Ureter (tissue), 1 donor: ENCODE measurements around the gene GNG14. TPM values are rescaled to one million over a fixed set of nuclear protein-coding genes. Genes with fewer than 3 reads are reported as not detected.
"Not testable (repeated sequence)": the region's sequence is repeated elsewhere in the genome, so short reads cannot be mapped to it uniquely, and the experiment has no call there.

ENCODE experiments used
- DNase-seq: peaks from one replicate; pipeline ENCODE4 v3.0.0-alpha.2; 2020; ENCODE audit warnings: low spot score
- total RNA-seq: library from RNA; stranded (reverse); gene quantifications from one replicate; pipeline ENCODE4 v1.2.4, GENCODE V29; 2023
- donor health status: DM: yes; HTN: yes; CAD: no.

The GNG14 gene
- total RNA-seq, 1 donor from 2014 or later: not detected

DNA sequence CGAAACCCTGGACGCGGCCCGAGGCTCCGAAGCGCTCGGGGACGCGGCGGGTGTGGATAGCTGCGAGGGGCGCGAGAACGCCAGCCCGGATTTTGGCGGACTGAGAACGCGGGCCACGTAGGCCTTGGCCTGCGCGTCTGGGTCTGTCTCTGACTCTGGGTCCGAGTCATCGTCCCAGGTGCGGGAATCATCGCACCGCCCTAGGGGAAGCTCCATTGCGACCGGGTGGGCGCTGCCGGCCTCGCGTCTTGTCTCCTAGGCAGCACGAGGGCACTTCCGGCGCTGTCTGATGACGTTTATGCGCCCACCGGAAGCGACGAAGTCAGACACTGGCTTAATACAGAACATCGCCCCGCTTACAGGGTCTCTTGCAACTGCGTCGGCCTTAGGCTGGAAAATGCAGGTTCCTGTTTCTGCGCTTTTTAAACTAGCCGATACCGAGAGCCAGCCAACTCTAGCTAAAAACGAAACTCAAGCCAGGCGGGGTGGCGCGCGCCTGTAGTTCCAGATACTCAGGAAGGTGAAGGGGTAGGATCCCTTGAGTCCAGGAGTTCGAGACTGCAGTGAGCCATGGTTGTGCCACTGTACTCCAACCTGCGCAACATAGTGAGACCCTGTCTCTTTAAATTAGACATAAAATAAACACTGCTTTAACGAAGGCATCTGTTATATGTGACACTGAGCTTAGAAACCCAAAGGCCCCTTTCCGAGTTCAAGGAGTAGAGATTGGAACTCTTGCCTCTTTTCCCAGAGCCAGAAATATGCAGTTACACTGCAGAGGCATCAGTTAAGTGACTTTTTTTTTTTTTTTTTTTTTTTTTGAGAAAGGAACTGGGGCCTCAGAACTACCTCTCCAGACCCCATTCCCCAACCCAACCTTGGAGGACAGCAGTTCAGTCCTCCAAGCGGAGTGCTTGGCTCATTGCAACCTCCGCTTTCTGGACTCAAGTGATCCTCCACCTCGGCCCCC, 8.9 kb downstream of the GNG14 start, which contains the start of gene FBXW9:
TSS of gene FBXW9 (minus strand) at position 266 of the 970 bp plus-strand sequence. CDS start at position 216, 50 bp downstream.
- peak; percentile 97 for DNase-seq

DNA sequence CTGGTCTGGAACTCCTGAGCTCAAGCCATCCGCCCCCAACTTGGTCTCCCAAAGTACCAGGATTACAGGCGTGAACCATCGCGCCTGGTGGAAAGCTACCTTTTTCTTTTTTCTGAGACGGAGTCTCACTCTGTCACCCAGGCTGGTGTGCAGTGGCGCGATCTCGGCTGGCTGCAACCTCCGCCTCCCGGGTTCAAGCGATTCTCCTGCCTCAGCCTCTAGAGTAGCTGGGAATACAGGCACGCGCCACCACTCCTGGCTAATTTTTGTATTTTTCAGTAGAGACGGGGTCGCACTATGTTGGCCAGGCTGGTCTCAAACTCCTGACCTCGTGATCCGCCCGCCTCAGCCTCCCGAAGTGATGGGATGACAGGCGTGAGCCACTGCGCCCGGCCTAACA, 9.6 kb downstream of the GNG14 start:
- not testable (repeated sequence) for DNase-seq

DNA sequence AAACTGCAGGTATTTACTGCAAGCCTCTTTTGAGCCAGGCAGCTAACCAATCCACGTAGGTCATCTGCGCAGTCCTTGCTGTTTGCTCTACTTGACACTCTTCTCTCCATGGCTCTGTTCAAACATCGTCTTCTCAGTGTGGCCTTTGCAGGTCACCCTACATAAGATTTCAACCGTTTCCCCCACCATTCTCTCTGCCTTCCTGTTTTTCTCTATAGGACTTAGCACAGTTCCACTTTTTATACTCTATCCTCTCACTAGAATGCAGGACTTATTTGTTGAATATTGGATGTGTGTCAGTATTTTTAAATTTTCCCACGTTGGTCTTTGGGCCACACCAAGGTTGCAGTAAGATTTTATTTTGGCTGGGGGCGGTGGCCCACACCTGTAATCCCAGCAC, 10.3 kb downstream of the GNG14 start:
- DNase-seq: no peak

DNA sequence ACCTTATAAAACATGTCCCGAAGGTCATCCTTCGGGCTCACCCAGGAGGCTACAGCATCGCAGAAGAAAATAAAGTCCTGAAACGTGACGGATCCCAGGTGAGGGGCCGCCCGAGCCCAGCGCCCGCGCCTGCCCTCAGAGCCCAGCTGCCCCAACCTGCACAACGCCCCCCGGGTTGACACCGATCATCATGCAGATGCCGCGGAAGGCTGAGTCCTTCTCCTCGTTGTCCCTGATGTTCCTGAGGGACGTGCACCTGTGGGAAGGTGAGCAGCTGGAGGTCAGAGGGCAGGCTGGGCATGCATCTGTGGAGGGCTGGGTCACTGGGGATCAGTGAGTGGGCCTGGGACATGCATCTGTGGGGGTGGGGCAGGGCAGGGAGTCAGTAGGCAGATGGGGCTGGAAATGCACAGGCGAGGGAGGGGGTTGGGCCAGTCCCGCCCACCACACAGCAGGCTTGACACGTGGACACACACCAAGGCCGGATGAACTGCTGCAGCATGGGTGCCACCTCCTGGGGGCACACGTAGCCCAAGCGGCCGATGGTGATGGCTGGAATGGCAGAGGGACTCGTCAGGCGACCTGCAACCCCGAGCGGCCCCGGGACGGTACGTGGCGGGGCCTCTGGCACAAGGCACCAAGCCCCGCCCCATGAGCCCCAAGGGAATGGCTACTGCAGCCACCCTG, 13.9 kb downstream of the GNG14 start:
- no peak for DNase-seq

DNA sequence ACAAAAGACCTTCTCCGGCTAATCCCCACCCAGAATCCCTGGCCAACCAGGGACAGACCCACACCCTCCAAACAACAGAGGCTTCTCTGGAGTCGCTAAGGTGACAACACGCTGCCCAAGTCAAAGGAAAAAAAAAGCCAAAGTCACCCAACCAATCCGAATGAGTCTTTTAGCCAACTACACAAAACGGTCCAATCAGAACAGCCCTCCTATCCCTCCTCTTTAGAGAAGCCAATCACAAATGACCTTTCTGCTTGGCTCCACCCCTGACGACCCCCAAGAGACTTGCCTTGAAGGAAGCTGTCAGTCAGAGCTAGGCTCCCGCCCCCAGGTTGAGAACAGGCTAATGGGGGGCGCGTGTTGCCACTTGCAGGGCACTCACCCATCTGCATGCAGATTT, 15.2 kb downstream of the GNG14 start:
- no peak for DNase-seq

DNA sequence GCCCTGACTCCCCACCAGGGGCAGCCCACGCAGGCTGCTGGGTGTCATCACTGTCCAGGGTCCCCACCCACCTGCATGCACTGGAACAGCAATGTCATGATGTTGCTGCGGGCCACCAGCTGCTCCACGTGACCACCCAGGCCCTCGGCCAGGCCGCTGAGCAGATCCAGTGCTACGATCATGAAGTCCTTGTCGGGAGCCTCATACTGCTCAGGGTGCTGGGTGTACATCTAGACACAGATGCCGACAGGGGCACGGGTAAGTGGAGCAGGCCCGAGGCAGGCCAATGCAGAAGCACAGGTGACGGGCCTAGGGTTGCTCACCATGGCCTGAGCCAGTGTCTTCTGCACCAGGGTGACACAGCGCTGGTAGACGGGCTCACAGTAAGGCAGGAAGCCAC, 17.4 kb downstream of the GNG14 start:
- DNase-seq: no peak

DNA sequence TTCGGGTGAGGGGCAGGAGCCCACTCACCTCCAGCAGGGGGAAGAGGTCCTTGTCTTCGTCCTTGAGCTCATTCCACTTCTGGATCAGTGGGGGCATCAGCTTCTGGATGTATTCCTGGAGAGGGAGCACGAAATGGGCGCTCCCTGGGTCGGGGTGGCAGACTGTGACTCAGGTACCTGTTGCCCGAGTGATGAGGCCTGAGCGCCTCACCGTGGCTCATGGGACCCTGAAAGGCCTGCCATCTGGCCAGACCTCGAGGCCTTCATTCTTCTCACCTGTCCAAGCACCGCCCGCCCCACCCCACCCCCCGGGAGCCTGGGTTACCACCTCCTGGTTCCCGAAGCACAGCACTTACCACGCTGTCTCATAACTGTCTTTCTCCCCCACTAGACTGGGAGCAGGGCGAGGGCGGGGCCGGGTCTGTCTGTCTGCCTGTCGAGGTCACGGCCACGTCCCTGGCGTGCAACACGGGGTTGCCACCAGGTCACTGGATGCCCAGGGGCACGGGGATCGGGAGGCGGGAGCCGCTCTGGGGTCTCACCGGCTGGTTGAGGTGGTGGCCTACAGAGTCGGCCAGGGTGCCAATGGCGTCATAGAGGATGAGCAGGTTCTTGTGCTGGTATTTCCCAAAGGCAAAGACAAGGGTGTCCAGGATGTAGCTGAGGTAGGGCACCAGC, 18.0 kb downstream of the GNG14 start:
- DNase-seq: no peak

DNA sequence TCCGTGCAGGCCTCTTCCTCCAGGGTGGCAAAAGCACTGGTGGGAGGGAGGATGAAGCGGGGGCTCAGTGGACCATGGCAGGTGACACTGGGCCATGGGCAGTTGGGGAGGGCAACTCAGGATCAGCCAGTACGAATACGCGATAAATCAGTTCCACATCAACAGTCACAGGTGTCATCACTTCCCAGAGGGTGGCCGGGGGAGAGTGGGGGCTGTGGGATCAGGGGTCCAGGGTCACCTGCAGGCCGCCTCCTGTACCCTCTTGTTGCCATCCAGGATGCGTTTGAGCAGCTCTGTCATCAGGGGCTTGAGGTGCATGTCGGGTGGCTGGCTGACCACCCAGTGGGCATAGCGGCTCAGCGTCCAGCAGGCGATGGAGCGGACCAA, 18.5 kb downstream of the GNG14 start:
- no peak for DNase-seq

DNA sequence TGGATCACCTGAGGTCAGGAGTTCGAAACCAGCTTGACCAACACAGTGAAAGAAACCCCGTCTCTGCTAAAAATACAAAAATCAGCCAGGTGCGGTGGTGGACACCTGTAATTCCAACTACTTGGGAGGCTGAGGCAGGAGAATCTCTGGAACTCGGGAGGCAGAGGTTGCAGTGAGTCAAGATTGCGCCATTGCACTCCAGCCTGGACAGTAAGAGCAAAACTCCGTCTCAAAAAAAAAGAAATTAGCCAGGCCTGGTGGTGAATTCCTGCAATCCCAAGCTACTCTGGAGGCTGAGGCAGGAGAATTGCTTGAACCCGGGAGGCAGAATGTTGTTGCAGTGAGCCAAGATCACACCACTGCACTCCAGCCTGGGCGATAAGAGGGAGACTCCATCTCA, 20.8 kb downstream of the GNG14 start:
- no peak for DNase-seq

DNA sequence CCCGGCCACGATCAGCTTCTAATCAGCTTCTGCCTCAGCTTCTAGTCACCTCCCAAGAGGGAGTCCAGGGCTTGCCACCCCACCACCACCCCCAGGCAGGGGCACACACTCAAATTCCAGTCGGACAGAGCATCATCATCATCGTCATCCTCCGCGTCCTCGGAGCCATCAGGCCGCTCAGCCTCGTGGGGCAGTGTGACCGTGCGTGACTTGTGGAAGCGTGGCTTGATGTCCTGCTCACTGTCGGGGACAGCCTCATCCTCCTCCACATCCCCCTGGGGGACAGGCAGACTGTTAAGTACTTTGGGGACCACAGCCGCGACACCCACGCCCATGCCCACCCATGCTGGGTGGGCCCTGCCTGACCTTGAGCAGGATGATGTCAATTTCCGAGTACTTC, 23.4 kb downstream of the GNG14 start:
- DNase-seq: no peak

DNA sequence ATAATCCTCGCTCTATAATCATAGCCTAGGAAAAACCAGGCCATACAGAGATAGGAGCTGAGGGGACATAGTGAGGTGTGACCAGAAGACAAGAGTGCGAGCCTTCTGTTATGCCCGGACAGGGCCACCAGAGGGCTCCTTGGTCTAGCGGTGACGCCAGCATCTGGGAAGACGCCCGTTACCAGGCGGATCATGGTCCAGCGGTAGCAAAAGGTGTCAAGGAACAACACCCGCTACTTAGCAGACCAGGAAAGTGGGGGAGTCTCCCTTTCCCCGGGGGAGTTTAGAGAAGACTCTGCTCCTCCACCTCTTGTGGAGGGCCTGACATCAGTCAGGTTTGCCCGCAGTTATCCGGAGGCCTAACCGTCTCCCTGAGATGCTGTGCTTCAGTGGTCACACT, 24.3 kb downstream of the GNG14 start:
- DNase-seq: not testable (repeated sequence)

DNA sequence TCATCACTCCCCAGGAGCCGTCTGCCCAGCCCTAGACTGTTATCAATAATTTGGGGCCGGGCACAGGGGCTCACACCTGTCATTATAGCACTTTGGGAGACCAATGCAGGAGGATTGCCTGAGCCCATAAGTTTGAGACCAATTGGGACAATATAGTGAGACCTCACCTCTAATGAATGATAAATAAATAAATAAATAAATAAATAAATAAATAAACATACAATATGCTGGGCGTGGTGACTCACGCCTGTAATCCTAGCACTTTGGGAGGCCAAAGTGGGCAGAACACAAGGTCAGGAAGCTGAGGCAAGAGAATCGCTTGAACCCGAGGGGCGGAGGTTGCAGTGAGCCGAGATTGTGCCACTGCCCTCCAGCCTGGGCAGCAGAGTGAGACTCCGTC, 25.5 kb downstream of the GNG14 start:
- not testable (repeated sequence) for DNase-seq

DNA sequence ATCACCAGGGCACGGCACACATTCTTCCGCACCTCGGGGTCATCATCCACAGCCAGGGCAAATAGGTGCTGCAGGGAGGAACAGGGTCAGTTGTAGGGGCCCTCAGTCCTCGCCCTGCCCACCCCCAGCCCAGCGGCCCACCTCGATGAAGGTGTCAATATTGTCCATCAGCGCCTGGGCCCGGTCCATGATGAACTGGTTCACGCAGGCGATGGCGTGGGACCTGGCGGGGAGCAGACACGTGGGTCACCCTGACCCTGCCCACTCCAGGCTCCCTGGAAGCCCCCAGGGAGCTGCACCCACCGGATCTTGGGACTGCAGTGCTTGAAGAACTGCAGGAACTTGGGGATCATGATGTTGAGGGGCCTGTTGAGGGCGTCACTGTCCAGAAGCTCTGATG, 27.3 kb downstream of the GNG14 start:
- no peak for DNase-seq

DNA sequence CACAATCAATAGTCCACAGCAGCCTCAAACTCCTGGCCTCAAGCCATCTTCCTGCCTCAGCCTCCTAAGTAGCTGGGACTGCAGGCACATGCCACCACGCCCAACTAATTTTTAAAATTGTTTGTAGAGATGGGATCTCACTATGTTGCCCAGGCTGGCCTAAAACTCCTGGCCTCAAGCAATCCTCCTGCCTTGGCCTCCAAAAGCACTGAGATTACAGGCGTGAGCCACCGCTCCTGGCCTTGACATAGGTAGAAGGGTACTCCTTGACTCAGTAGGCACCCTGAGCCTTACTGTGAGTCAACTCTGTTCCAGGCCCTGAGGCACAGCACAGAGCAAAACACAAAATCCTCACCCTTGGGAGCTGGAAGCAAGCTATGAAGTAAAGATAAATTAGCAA, 28.1 kb downstream of the GNG14 start:
- DNase-seq: no peak

DNA sequence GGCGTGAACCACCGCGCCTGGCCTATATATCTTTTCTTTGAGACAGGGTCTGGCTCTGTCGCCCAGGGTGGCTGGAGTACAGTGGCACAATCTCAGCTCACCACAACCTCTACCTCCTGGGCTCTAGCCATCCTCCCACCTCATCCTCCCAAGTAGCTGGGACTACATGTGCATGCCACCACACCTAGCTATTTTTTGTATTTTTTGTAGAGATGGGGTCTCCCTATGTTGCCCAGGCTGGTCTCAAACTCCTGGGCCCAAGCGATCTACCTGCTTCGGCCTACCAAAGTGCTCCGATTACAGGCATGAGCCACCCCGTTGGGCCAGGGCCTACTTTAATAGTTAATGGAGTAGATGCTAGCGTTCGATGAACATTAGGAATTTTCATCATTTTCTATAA, 32.5 kb downstream of the GNG14 start:
- DNase-seq: no peak

DNA sequence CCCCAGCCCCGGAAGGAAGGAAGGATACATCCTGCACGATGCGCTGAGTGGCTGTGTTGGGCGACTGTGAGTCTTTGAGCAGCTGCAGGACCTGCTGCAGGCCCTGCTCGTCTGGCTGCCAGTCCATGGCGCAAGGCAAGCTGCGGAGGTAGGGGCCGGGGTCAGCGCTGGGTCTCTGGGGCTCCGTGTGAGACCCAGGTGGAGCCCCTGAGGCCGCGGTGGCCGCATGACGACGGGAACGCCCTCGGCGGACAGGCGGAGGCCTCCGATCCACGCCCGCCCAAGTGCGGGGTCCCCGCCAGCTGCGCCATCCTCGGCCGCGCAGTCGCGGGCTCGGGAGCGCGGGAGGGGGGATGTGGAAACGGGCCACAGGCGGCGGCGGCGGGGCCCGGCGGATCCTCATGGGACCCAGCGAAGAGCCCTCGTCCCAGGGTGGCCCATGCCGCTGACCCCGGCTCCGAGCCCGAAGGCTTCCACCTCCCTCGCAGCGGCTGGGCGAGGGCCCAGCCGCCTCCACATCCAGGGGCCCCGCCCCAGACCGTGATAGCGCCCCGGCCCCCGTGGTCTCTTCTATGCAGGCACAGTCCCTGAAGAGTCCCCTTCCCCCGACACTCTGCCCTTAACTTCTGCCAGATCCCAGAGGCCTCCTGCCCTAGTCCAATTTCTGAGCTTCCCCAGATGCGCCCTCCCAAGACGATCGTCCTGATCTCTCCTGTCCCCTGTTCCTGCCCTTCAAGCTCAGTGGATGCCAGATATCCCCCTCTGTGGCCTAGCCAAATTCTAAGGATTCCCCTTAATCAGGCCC, 33.3 kb downstream of the GNG14 start:
- no peak for DNase-seq

DNA sequence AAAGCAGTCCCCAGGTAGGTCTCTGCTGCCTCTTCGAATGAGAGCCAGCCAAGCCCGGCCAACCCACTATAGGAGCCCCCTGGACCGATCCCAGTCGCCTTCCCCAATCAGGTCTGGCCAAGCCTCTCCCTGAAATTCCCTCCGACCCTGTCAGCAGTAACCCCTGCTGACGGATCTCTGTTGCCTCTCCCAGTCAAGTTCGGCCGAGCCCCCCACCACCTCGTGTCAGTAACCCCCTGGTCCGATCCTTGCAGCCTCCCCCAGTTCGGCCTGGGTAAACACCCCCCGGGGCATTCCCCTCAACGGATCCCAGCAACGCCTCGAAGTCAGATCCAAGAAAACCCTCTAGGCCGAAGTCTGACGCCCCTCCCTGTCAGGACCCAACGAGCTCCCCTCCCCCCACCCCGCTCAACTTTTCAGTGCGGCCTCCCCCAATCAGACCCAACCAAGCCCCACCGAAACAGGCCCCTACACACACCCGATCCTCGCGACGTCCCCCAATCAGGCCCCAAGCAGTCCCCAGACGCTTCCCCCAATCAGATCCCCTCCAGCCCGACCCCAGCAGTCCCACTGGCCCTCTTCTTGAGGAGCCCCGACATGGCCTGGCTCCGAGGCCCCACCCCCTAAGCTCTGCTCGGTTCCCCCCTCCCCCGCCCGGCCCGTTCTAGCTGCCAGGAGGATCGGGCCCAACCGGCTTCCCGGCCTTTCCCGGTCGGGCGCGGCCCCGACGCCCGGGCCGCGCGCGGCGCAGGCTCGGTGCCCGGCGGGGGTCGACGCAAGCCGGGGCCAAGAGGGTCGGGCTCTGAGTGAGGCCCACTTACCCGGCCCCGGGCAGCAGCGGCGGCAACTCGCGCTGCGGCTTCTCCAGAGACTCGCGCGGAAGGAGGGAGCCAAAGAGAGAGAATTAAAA, 34.1 kb downstream of the GNG14 start:
- DNase-seq: peak; percentile 73

DNA sequence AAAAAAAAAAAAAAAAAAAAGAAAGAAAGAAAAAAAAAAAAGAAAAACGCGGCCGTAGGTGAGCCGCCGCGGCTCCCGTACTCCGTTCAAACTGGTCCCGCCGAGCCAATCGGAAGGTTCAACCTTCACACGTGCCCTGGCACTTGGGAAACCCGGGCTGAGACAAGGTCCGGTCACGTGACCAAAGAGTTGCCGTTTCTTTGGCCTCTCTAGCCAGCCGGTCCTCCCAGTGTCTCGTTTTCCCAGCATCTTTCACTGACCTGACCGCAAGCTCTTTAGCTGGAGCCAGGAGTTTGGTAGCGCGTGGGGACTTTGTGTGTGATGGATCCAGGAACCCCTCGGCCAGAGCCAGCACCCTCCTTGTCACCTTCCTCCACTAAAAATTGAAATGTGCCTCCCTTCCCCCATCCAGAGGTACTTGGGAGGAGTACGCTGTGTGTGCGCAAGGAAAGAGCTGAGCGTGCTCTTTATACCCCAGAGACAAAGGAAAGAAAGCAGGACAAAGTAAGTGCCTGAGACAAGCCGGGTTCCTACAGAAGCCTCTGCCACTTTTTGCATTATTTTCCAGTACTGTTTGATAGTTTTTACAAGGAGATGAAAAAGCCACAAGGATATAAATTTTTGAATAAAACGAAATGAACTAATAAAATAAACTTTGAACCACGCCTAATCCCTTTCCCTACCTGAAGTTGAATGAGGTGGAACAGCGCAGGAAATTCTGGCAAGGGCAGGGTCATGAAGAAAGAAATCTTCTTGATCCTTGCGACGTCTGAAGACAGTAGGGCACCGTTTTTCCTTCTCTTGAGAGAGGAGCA, 35.0 kb downstream of the GNG14 start:
- DNase-seq: peak; percentile 97

DNA sequence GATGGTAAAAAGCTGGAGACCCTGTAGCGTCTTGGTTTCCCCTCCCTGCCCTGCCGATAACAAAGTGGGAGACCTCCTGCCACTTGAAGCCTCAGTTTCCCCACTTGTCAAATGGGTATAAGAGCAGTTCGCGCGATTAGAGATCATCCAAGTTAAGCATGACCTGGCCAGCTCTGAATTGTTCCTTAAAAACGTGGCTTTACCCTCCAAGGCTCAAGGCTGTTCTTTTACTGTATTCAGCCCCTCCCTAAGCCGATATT, 35.5 kb downstream of the GNG14 start:
- DNase-seq: no peak
